ENCODE measurements around the gene FOXP1.
"Not testable (repeated sequence)": the region's sequence is repeated elsewhere in the genome, so short reads cannot be mapped to it uniquely, and the experiment has no call there.

Gene FOXP1

GRCh38 chr3:71016178-71016845 is 567.2 kb downstream of the FOXP1 start:
- POLR2A ChIA-PET: no interaction called here
- TF ChIP-seq L3MBTL2 (conservative IDR thresholded peaks at IDR 0.05) (no peak), CTBP1 (IDR thresholded peaks at IDR 0.05; ENCODE audit: borderline replicate concordance) (no peak), BHLHE40 (IDR thresholded peaks at IDR 0.05; ENCODE audit: borderline replicate concordance) (no peak), ZNF384 (IDR thresholded peaks at IDR 0.05) (no peak), HDGF (IDR thresholded peaks at IDR 0.05; ENCODE audit: borderline replicate concordance) (no peak), TARDBP (IDR thresholded peaks at IDR 0.05) (no peak), LEF1 (IDR thresholded peaks at IDR 0.05; ENCODE audit: borderline replicate concordance) (no peak), SP1 (IDR thresholded peaks at IDR 0.05) (no peak), FOXK2 (IDR thresholded peaks at IDR 0.05) (no peak), ELF4 (IDR thresholded peaks at IDR 0.05) (no peak), NFRKB (IDR thresholded peaks at IDR 0.05) (no peak), FOXA1 (IDR thresholded peaks at IDR 0.05) (no peak), FOXM1 (IDR thresholded peaks at IDR 0.05; ENCODE audit: borderline replicate concordance) (no peak), PKNOX1 (IDR thresholded peaks at IDR 0.05) (no peak), SUZ12 (IDR thresholded peaks at IDR 0.05) (no peak)
- no peak for DNase-seq (ENCODE audit: extremely low spot score)
- CTCF ChIA-PET: interaction anchor here (1.1 kb wide), 1 partner anchor 9 kb away, joined by 3 read pairs; no protein-coding TSS in a partner anchor

GRCh38 chr3:71014616-71015015 is 568.9 kb downstream of the FOXP1 start:
- POLR2A ChIA-PET; CTCF ChIA-PET; DNase-seq (ENCODE audit: extremely low spot score): not testable (repeated sequence)

DNA sequence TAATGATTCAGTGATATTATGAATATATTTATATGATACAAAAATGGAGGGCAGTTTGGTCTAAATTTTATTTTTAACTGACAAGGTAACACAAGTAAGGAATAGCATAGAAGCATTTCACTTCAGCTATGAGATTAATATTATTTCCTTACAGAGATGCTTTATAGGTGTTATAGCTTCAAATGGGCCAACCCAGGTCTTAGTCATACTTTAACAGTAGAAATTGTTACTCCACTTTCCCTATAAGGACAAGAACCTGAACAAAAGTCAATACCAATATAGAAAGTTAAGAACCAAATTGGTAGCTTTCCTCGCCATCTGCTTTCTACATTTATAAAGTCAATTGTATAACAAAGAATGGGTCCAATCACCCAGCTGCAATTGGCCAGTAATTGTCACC is 570.6 kb downstream of the FOXP1 start:
- POLR2A ChIA-PET: no interaction called here
- no peak for DNase-seq (ENCODE audit: extremely low spot score)
- CTCF ChIA-PET: interaction anchor here (0.7 kb wide), 1 partner anchor 442 kb away, joined by 3 read pairs; no protein-coding TSS in a partner anchor
- TF ChIP-seq ARNT (IDR thresholded peaks at IDR 0.05) (no peak), ELF4 (IDR thresholded peaks at IDR 0.05) (no peak), SUZ12 (IDR thresholded peaks at IDR 0.05) (no peak), CTBP1 (IDR thresholded peaks at IDR 0.05; ENCODE audit: borderline replicate concordance) (no peak), SP1 (IDR thresholded peaks at IDR 0.05) (no peak), HDGF (IDR thresholded peaks at IDR 0.05; ENCODE audit: borderline replicate concordance) (no peak), PKNOX1 (IDR thresholded peaks at IDR 0.05) (no peak), LEF1 (IDR thresholded peaks at IDR 0.05; ENCODE audit: borderline replicate concordance) (no peak), ZNF384 (IDR thresholded peaks at IDR 0.05) (no peak), TARDBP (IDR thresholded peaks at IDR 0.05) (no peak), FOXA1 (IDR thresholded peaks at IDR 0.05) (no peak), NFRKB (IDR thresholded peaks at IDR 0.05) (no peak), FOXK2 (IDR thresholded peaks at IDR 0.05) (no peak)

- TF ChIP-seq ZNF384 (IDR thresholded peaks at IDR 0.05): no peak
- no peak for TF ChIP-seq ARNT (IDR thresholded peaks at IDR 0.05)
- TF ChIP-seq PKNOX1 (IDR thresholded peaks at IDR 0.05): no peak
- TF ChIP-seq TARDBP (IDR thresholded peaks at IDR 0.05): no peak
- no peak for TF ChIP-seq FOXK2 (IDR thresholded peaks at IDR 0.05)
- TF ChIP-seq L3MBTL2 (conservative IDR thresholded peaks at IDR 0.05): no peak
- no peak for TF ChIP-seq ELF4 (IDR thresholded peaks at IDR 0.05)
- TF ChIP-seq SUZ12 (IDR thresholded peaks at IDR 0.05): no peak
- TF ChIP-seq LEF1 (IDR thresholded peaks at IDR 0.05; ENCODE audit: borderline replicate concordance): no peak
- TF ChIP-seq CTBP1 (IDR thresholded peaks at IDR 0.05; ENCODE audit: borderline replicate concordance): no peak
- ChIA-PET POLR2A (no interaction called here), CTCF (no interaction called here)
- DNase-seq (ENCODE audit: extremely low spot score): no peak
Observed at GRCh38 chr3:71011565-71012287, 571.8 kb downstream of the FOXP1 start.

DNA sequence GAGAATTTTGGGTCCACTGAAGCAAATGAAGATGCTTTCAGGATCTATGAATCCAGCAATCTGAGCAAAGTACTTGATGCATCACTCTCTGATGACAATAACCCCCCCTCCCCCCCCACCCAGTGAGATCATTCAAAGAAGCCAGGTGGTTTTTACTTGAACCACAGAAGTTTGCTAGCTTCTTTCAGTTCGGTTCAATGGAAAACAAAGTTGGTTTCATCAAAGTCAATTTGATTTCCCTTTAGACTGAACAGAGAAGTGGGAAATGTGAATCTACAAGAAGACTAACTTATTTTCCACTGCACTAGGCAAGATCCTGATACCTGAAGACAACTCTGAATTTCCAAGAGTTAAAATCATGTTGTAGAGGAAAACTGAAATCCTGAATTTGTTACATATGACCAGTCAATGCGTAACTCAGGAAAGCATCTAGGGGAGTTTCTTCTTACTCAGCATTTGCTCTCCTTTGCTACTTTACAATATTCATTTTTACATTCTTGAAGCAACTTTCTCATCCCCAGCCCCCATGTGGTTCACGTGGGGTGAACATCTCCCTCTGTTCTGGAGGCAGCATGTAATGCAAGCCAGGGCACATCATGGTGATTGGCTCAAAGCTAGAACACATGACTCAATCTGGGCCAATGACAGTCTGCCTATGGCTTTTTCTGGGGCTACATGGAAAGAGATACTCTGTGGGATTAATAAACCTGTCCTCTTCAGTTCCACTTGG is 572.6 kb downstream of the FOXP1 start:
- POLR2A ChIA-PET: no interaction called here
- DNase-seq (ENCODE audit: extremely low spot score): no peak
- CTCF ChIA-PET: no interaction called here

DNA sequence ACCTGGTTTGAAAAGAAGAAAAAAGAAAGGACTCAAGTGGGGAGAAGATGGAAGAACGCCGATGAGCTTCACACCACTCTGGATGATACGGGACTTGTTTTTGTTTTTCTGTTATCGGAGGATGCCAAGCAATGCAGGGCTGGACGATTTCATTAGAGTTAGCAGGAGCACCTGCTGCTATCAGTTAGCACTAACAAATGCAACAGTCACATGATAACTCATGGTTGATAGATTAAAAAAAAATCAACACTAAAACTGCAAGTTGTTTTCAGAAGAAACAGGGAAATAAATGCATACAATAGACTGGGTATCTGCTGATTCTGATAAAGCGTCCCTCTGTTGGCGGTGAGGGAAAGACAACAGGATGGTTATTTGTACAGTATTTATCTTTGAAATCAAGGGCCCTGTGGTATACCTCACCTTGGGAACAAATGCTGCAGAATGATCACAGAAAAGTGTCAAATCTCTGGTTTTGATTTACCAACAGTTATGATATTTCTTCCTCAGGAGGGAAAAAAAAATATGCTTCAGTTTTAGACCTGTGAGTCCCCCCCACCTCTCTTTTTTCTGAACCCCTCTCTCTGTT is 575.1 kb downstream of the FOXP1 start:
- POLR2A ChIA-PET: no interaction called here
- DNase-seq (ENCODE audit: extremely low spot score): no peak
- CTCF ChIA-PET: no interaction called here
- TF ChIP-seq ELF4 (IDR thresholded peaks at IDR 0.05) (no peak), SP1 (IDR thresholded peaks at IDR 0.05) (no peak), TARDBP (IDR thresholded peaks at IDR 0.05) (no peak), FOXM1 (IDR thresholded peaks at IDR 0.05; ENCODE audit: borderline replicate concordance) (no peak)

More for the DNA sequence above, 572.6 kb downstream of the FOXP1 start:
- TF ChIP-seq ELF4 (IDR thresholded peaks at IDR 0.05): no peak
- no peak for TF ChIP-seq TARDBP (IDR thresholded peaks at IDR 0.05)

Measured in HEK293T (cell line).